ENCODE measurements around the gene AQP6.

Gene AQP6

DNA sequence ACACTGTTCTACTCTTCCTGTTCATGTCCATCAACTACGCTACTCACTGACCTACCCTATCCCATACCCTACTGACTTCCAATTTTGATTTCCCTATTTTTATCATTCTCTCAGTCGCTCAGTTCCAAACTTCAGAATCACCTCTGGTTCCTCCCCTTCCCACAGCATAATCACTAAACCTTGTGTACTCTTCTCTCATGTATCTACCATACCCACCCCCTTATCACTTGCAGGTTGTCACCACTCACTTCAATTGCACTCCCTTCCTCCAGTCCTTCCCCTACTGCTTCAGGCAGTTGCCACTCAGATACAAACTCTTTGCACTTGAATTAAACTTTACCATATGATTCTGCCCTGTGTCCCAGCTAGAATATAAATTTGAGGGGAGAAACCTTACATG, 46.2 kb downstream of the AQP6 start:
- H3K79me2 ChIP-seq (ENCODE audit: insufficient read depth, low read length), result peaks cover 99% of the 10 kb centered on the region
- no peaks in the 10 kb centered on the region for H3K27me3 ChIP-seq (ENCODE audit: insufficient read depth, low read length, poor library complexity)
- H3K4me1 ChIP-seq (ENCODE audit: insufficient read depth, low read length), result peaks cover 30% of the 10 kb centered on the region
- no peak overlapping the region for H2AFZ ChIP-seq (ENCODE audit: low read depth, low read length)
- H3K4me2 ChIP-seq (ENCODE audit: insufficient read depth, low read length), result no peak overlapping the region; the same call in 1 of the 2 replicates
- no peak for DNase-seq
- no peak overlapping the region for H3K4me3 ChIP-seq (ENCODE audit: low read depth in 1 of 2, low read length in 2 of 2)
- H3K36me3 ChIP-seq (ENCODE audit: insufficient read depth, low read length), result peaks cover 61% of the 10 kb centered on the region
- peaks cover 33% of the 10 kb centered on the region for H4K20me1 ChIP-seq (ENCODE audit: insufficient read depth, low read length)
- no peak overlapping the region for H3K27ac ChIP-seq (ENCODE audit: low read length)
- H3K9ac ChIP-seq (ENCODE audit: low read depth, low read length), result no peak overlapping the region
- TF ChIP-seq CTCF (IDR thresholded peaks at IDR 0.05; ENCODE audit: borderline replicate concordance, extremely low read depth, low read length, poor library complexity, severe bottlenecking) (no peak), EZH2 (IDR thresholded peaks at IDR 0.05; ENCODE audit: borderline replicate concordance, low read depth, low read length, severe bottlenecking) (no peak)
- H3K9me3 ChIP-seq (ENCODE audit: insufficient read depth, low read length, severe bottlenecking), result no peaks in the 10 kb centered on the region
- no peak for ATAC-seq (ENCODE audit: insufficient read depth, low read depth)

DNA sequence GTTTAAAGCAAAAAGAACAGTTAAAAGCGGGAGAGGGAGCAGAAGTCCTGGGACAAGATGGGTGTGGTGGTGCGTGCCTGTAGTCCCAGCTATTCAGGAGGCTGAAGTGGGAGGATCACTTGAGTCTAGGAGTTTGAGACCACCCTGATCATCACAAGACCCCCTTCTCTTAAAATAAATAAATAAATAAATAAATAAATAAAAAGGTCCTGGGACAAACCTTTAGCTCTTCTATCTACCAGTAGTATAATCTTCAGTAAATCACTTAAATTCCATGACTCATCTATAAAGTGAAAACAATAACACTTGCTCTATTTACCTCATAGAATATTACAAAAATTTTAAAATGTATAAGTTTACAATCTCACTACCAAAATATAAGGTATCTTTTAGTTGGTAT, 46.8 kb downstream of the AQP6 start:
- ATAC-seq (ENCODE audit: insufficient read depth, low read depth) (no peak), DNase-seq (no peak)
- peaks cover 56% of the 10 kb centered on the region for H3K36me3 ChIP-seq (ENCODE audit: insufficient read depth, low read length)
- no peak for TF ChIP-seq CTCF (IDR thresholded peaks at IDR 0.05; ENCODE audit: borderline replicate concordance, extremely low read depth, low read length, poor library complexity, severe bottlenecking)
- TF ChIP-seq EZH2 (IDR thresholded peaks at IDR 0.05; ENCODE audit: borderline replicate concordance, low read depth, low read length, severe bottlenecking), result no peak
- H3K4me3 ChIP-seq (ENCODE audit: low read depth in 1 of 2, low read length in 2 of 2), result no peak overlapping the region
- H3K4me2 ChIP-seq (ENCODE audit: insufficient read depth, low read length), result no peak overlapping the region; the same call in 1 of the 2 replicates
- H2AFZ ChIP-seq (ENCODE audit: low read depth, low read length), result no peak overlapping the region
- H3K4me1 ChIP-seq (ENCODE audit: insufficient read depth, low read length), result peaks cover 35% of the 10 kb centered on the region
- H3K27me3 ChIP-seq (ENCODE audit: insufficient read depth, low read length, poor library complexity), result no peaks in the 10 kb centered on the region
- H3K79me2 ChIP-seq (ENCODE audit: insufficient read depth, low read length), result peaks cover 99% of the 10 kb centered on the region
- no peaks in the 10 kb centered on the region for H3K9me3 ChIP-seq (ENCODE audit: insufficient read depth, low read length, severe bottlenecking)
- H3K9ac ChIP-seq (ENCODE audit: low read depth, low read length), result no peak overlapping the region
- no peak overlapping the region for H3K27ac ChIP-seq (ENCODE audit: low read length)
- peaks cover 33% of the 10 kb centered on the region for H4K20me1 ChIP-seq (ENCODE audit: insufficient read depth, low read length)

- Histone ChIP-seq H4K20me1 (ENCODE audit: insufficient read depth, low read length) (peaks cover 28% of the 10 kb centered on the region; the same call in 1 of the 2 replicates), H3K4me1 (ENCODE audit: insufficient read depth, low read length) (peaks cover 40% of the 10 kb centered on the region), H3K4me3 (ENCODE audit: low read depth in 1 of 2, low read length in 2 of 2) (no peak overlapping the region), H3K27me3 (ENCODE audit: insufficient read depth, low read length, poor library complexity) (no peaks in the 10 kb centered on the region), H2AFZ (ENCODE audit: low read depth, low read length) (no peak overlapping the region), H3K9ac (ENCODE audit: low read depth, low read length) (no peak overlapping the region), H3K27ac (ENCODE audit: low read length) (no peak overlapping the region), H3K4me2 (ENCODE audit: insufficient read depth, low read length) (peak overlapping the region; percentile 65; the same call in 1 of the 2 replicates), H3K36me3 (ENCODE audit: insufficient read depth, low read length) (peaks cover 47% of the 10 kb centered on the region), H3K9me3 (ENCODE audit: insufficient read depth, low read length, severe bottlenecking) (no peaks in the 10 kb centered on the region), H3K79me2 (ENCODE audit: insufficient read depth, low read length) (peaks cover 93% of the 10 kb centered on the region)
- ATAC-seq (ENCODE audit: insufficient read depth, low read depth) (no peak), DNase-seq (no peak)
- TF ChIP-seq EZH2 (IDR thresholded peaks at IDR 0.05; ENCODE audit: borderline replicate concordance, low read depth, low read length, severe bottlenecking) (no peak), CTCF (IDR thresholded peaks at IDR 0.05; ENCODE audit: borderline replicate concordance, extremely low read depth, low read length, poor library complexity, severe bottlenecking) (no peak)
Measured at GRCh38 chr12:50021031-50021430, 48.3 kb downstream of the AQP6 start.
